Measurements from ENCODE around the gene FIGN. TPM values are rescaled to one million over a fixed set of nuclear protein-coding genes. Genes with fewer than 3 reads are reported as not detected.

The FIGN gene, protein sequence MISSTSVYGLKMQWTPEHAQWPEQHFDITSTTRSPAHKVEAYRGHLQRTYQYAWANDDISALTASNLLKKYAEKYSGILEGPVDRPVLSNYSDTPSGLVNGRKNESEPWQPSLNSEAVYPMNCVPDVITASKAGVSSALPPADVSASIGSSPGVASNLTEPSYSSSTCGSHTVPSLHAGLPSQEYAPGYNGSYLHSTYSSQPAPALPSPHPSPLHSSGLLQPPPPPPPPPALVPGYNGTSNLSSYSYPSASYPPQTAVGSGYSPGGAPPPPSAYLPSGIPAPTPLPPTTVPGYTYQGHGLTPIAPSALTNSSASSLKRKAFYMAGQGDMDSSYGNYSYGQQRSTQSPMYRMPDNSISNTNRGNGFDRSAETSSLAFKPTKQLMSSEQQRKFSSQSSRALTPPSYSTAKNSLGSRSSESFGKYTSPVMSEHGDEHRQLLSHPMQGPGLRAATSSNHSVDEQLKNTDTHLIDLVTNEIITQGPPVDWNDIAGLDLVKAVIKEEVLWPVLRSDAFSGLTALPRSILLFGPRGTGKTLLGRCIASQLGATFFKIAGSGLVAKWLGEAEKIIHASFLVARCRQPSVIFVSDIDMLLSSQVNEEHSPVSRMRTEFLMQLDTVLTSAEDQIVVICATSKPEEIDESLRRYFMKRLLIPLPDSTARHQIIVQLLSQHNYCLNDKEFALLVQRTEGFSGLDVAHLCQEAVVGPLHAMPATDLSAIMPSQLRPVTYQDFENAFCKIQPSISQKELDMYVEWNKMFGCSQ
- 0.98 and 1.3 TPM in 2 replicates for total RNA-seq

DNA sequence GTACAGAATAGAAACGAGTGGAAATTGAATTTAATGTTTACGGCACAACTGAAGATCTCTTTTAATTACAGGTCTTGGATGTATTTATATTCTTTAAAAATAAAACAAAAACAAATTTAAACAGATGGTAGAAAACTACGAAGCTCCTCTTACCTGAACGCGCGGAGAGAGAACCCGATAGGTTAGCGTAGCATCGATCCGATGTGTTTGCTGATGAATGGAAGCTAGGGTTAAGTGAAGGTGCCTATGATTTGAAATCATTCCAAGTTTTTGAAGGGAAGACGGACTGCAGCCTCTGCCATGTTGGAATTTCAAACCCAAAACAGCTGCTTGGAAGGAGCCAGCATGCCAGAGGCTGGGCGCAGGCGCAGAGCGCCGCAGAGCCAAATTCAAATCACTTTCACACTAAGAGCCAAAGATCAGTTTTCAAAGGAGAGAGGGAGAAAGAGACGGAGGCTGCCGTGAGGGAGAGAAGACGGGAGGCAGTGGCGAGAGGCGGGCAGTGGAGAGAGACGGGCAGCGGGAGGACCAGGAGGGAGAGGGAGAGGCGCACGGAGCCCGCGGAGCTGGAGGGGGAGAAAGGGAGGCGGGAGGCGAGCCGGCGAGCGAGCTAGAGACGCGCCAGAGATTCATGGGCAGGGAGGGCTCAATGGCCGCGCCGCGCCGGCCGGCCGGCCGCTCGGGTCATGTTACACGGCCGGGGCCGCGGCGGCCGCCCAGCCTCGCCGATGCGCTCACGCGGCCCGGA, at the start of gene FIGN:
FIGN (minus strand) TSS at position 324 of the 748 bp plus-strand sequence. CDS start 1,081 bp downstream, outside the sequence.

